IMR-90 (cell line): Measurements from ENCODE around the gene ECM1. TPM values are rescaled to one million over a fixed set of nuclear protein-coding genes. Genes with fewer than 3 reads are reported as not detected.

Experiments used
- ATAC-seq: fragments of 200-7000 bp; cut with Tn5 transposase; 2 replicates; pipeline ENCODE4 v1.9.1; 2020; ENCODE audit warnings: low read depth, mild to moderate bottlenecking, moderate library complexity
- BruUV-seq: library from RNA; stranded (reverse); fragments of 400-500 nt; replicated peaks from 2 replicates; lab custom pipeline; 2021; lab: Mats Ljungman, UMichigan
- CTCF ChIA-PET: fragments of 300-600 bp; formaldehyde crosslinking; extraction: SDS; loops from one replicate; lab custom pipeline; 2021; ENCODE audit warnings: antibody characterized with exemption; lab: Yijun Ruan, JAX
- POLR2A ChIA-PET: fragments of 300-600 bp; sonication (Branson Sonifier 250); formaldehyde crosslinking; loops from one replicate; lab custom pipeline; 2022; ENCODE audit warnings: antibody characterized with exemption; ENCODE audit not compliant: unreplicated experiment; lab: Charles Lee
- DNase-seq: peaks from one replicate; pipeline ENCODE4 v3.0.0; 2013
- H2AFZ ChIP-seq: replicated peaks from 2 replicates; pipeline ENCODE3; 2013; ENCODE audit warnings: low read length, mild to moderate bottlenecking; ENCODE audit not compliant: poor library complexity
- H2AK5ac ChIP-seq: 2 replicates; pipeline ENCODE4 v1.6.1; 2013; ENCODE audit warnings: low read depth, low read length, inconsistent platforms
- H2AK9ac ChIP-seq: replicated peaks from 2 replicates; pipeline ENCODE3; 2013; ENCODE audit warnings: mild to moderate bottlenecking, low read depth, low read length, moderate library complexity; ENCODE audit not compliant: poor library complexity
- H2BK120ac ChIP-seq: 2 replicates; pipeline ENCODE4 v1.6.1; 2013; ENCODE audit warnings: low read depth, low read length, inconsistent platforms
- H2BK15ac ChIP-seq: 3 replicates; pipeline ENCODE4 v1.6.1; 2013; ENCODE audit warnings: low read depth, low read length, inconsistent platforms
- H2BK20ac ChIP-seq: 2 replicates; pipeline ENCODE4 v1.6.1; 2013; ENCODE audit warnings: low read depth, mild to moderate bottlenecking, inconsistent platforms, low read length, moderate library complexity
- H2BK5ac ChIP-seq: 2 replicates; pipeline ENCODE4 v1.6.1; 2013; ENCODE audit warnings: mild to moderate bottlenecking, low read depth, low read length, inconsistent platforms; ENCODE audit not compliant: poor library complexity, severe bottlenecking
- H3K14ac ChIP-seq: replicated peaks from 2 replicates; pipeline ENCODE4 v1.6.1; 2013; ENCODE audit warnings: low read depth, low read length, inconsistent platforms
- H3K18ac ChIP-seq: 2 replicates; pipeline ENCODE4 v1.6.1; 2013; ENCODE audit warnings: low read depth, low read length, control low read depth
- H3K23ac ChIP-seq: 2 replicates; pipeline ENCODE4 v1.6.1; 2013; ENCODE audit warnings: low read depth, low read length, inconsistent platforms
- H3K27ac ChIP-seq: 2 replicates; pipeline ENCODE4 v1.5.1; 2013; ENCODE audit warnings: mild to moderate bottlenecking, control low read depth, low read length; ENCODE audit not compliant: insufficient read depth
- H3K27me3 ChIP-seq: 2 replicates; pipeline ENCODE4 v1.6.1; 2013; ENCODE audit warnings: low read length; ENCODE audit not compliant: control insufficient read depth, insufficient read depth
- H3K36me3 ChIP-seq: 2 replicates; pipeline ENCODE4 v1.6.1; 2013; ENCODE audit warnings: low read length, mixed read lengths; ENCODE audit not compliant: control insufficient read depth, insufficient read depth
- H3K4ac ChIP-seq: 2 replicates; pipeline ENCODE4 v1.6.1; 2013; ENCODE audit warnings: low read depth, low read length, inconsistent platforms
- H3K4me1 ChIP-seq: 2 replicates; pipeline ENCODE4 v1.6.1; 2013; ENCODE audit warnings: low read length, mixed read lengths; ENCODE audit not compliant: control insufficient read depth, insufficient read depth
- H3K4me2 ChIP-seq: 2 replicates; pipeline ENCODE4 v1.6.1; 2013; ENCODE audit warnings: low read depth, mild to moderate bottlenecking, control low read depth, low read length, moderate library complexity
- H3K4me3 ChIP-seq: 2 replicates; pipeline ENCODE4 v1.5.1; 2013; ENCODE audit warnings: low read depth, mild to moderate bottlenecking, control low read depth, low read length, moderate library complexity; ENCODE audit not compliant: insufficient read depth
- H3K56ac ChIP-seq: 2 replicates; pipeline ENCODE4 v1.6.1; 2013; ENCODE audit warnings: low read length, inconsistent platforms; ENCODE audit not compliant: insufficient read depth; ENCODE audit errors: extremely low read depth
- H3K79me1 ChIP-seq, 2 experiments: 2 replicates each; pipeline ENCODE4 v1.6.1; 2013; ENCODE audit warnings: low read length in 2 of 2, inconsistent platforms in 1 of 2, low read depth in 1 of 2
- H3K9ac ChIP-seq: 2 replicates; pipeline ENCODE4 v1.6.1; 2013; ENCODE audit warnings: low read depth, low read length, control low read depth
- H3K9me1 ChIP-seq: 2 replicates; pipeline ENCODE4 v1.6.1; 2013; ENCODE audit warnings: low read length, inconsistent platforms; ENCODE audit not compliant: insufficient read depth
- H3K9me3 ChIP-seq: 2 replicates; pipeline ENCODE4 v1.6.1; 2013; ENCODE audit warnings: low read length; ENCODE audit not compliant: control insufficient read depth, insufficient read depth
- H4K20me1 ChIP-seq: 2 replicates; pipeline ENCODE4 v1.6.1; 2013; ENCODE audit warnings: low read length, inconsistent platforms; ENCODE audit not compliant: insufficient read depth
- H4K5ac ChIP-seq: 2 replicates; pipeline ENCODE4 v1.6.1; 2013; ENCODE audit warnings: mild to moderate bottlenecking, low read depth, low read length, control low read depth
- H4K8ac ChIP-seq, 2 experiments: 2 replicates each; pipeline ENCODE4 v1.6.1; 2013; ENCODE audit warnings: low read depth in 2 of 2, low read length in 2 of 2, control low read depth in 1 of 2, inconsistent platforms in 1 of 2
- H4K91ac ChIP-seq: 2 replicates; pipeline ENCODE4 v1.6.1; 2013; ENCODE audit warnings: low read depth, low read length, inconsistent platforms; ENCODE audit not compliant: insufficient read depth
- CEBPB ChIP-seq: IDR thresholded peaks from 2 replicates; pipeline ENCODE4 v1.6.1; 2012; ENCODE audit warnings: low read depth, low read length, improper control_type of control experiment
- CHD1 ChIP-seq: IDR thresholded peaks from 2 replicates; pipeline ENCODE4 v1.6.1; 2012; ENCODE audit warnings: low read depth, low read length, improper control_type of control experiment
- MAFK ChIP-seq: IDR thresholded peaks from 2 replicates; pipeline ENCODE4 v1.6.1; 2012; ENCODE audit warnings: low read depth, low read length, improper control_type of control experiment
- MAZ ChIP-seq: IDR thresholded peaks from 2 replicates; pipeline ENCODE4 v1.6.1; 2012; ENCODE audit warnings: low read depth, mild to moderate bottlenecking, low read length, improper control_type of control experiment, moderate library complexity, borderline replicate concordance
- MXI1 ChIP-seq: IDR thresholded peaks from 2 replicates; pipeline ENCODE4 v1.6.1; 2012; ENCODE audit warnings: low read depth, mild to moderate bottlenecking, low read length, moderate library complexity, borderline replicate concordance
- NFE2L2 ChIP-seq: fragments of 150-350 bp; IDR thresholded peaks from 2 replicates; pipeline ENCODE4 v1.6.1; 2016; ENCODE audit warnings: low read depth, mild to moderate bottlenecking, low read length
- POLR2A ChIP-seq: IDR thresholded peaks from 2 replicates; pipeline ENCODE4 v1.6.1; 2012; ENCODE audit warnings: mild to moderate bottlenecking, low read depth, low read length
- RAD21 ChIP-seq: IDR thresholded peaks from 2 replicates; pipeline ENCODE4 v1.6.1; 2012; ENCODE audit warnings: low read length, improper control_type of control experiment
- RFX5 ChIP-seq: IDR thresholded peaks from 2 replicates; pipeline ENCODE4 v1.8.0; 2012; ENCODE audit warnings: low read depth, mild to moderate bottlenecking, low read length, moderate library complexity
- SMC3 ChIP-seq: fragments of 150-350 bp; IDR thresholded peaks from 2 replicates; pipeline ENCODE4 v1.6.1; 2016; ENCODE audit warnings: low read depth, mild to moderate bottlenecking, antibody characterized with exemption, low read length, moderate library complexity
- WGBS, 2 experiments: methylation state at CpG; one replicate each; pipeline versions ENCODE4 v1.1.5 to v1.1.7; 2013; ENCODE audit warnings: missing lambda C conversion rate in 2 of 2; ENCODE audit not compliant: insufficient read length in 1 of 2; ENCODE audit errors: extremely low coverage in 2 of 2; 5-methylcytosine and 5-hydroxymethylcytosine counted together
- dilution Hi-C: fragments of 300-500 bp; cut with HindIII; formaldehyde crosslinking; loops from one replicate; pipeline ENCODE4 v1.14.3; 2018; ENCODE audit warnings: low sequenced_read_pairs; ENCODE audit not compliant: unreplicated experiment
- in situ Hi-C: fragments of 300-500 bp; cut with MboI; formaldehyde crosslinking; loops from 3 replicates; pipeline ENCODE4 v1.14.3; 2019; ENCODE audit warnings: low sequenced_read_pairs, inconsistent platforms, mixed read lengths
- intact Hi-C: fragments of 100-400 bp; cut with micrococcal nuclease; formaldehyde crosslinking; loops from 2 replicates; pipeline ENCODE4 v1.10.0; 2022
- polyA plus RNA-seq, 3 experiments: library from polyadenylated mRNA; depleted of rRNA; stranded (reverse); fragments of >200 nt; gene quantifications; 2 replicates each; pipeline ENCODE4 v1.2.3, GENCODE V29; 2012; ENCODE audit warnings: low replicate concordance in 1 of 3
- total RNA-seq: library from RNA; depleted of rRNA; stranded (reverse); fragments of >200 nt; gene quantifications from 2 replicates; pipeline ENCODE4 v1.2.3, GENCODE V29; 2012
- TF ChIP-seq, protein P1 (sequence below): conservative IDR thresholded peaks from 2 replicates; pipeline ENCODE4 v1.5.1; 2012; ENCODE audit warnings: mild to moderate bottlenecking, low read depth, low read length, improper control_type of control experiment
- TF ChIP-seq, protein P2 (sequence below): fragments of 150-350 bp; IDR thresholded peaks from 2 replicates; pipeline ENCODE4 v1.6.1; 2017; ENCODE audit warnings: mild to moderate bottlenecking, antibody characterized with exemption, low read length, low read depth
- TF ChIP-seq, protein P3 (sequence below): fragments of 150-350 bp; IDR thresholded peaks from 2 replicates; pipeline ENCODE4 v1.6.1; 2016; ENCODE audit warnings: low read depth, mild to moderate bottlenecking, low read length, moderate library complexity, borderline replicate concordance

Gene ECM1
- total and polyA plus RNA-seq, 2 of the 4 experiments (the other 2 are of a cell fraction), result 20.1 to 230 TPM

DNA sequence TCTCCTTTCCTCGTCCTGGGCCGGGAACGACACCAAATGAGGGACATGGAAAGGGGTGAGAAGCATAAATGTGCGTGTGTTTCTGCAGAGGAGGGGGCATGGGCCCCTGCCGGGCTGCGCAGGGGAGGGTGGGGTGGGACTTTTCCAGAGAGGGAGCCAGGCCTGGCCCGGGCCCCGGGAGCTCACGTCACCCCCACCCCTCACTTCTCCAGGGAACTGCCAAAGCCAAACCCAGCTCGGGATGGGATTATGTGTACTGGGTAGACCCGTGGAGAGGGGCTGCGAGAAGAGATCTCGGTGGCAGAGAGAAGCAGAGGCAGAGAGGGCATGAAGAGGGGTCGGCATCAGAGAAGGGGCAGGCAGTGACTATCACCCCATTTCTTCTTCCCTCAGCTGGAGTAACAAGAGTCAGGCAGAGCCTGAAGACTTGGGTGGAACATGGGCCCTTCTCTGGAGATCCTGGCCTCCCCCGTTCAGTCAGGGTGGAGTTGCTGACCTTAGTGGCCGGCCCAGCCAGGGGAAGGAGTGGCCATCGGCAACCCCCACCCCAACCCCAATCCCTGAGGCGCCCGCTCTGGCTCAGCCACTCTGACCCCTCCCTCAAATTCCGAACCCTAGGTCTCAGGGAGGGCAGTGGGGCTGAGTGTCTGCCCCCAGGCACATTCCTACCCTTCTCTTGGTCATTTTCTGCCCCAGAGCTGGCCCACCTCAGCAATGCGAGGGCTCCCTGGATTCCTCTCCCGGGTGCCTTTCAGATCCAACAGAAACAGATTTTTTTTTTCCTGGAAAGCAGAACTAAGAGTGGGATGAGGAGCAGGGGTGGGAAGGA is 42.5 kb downstream of the ECM1 start:
- Histone ChIP-seq H3K56ac (no peak overlapping the region), H2BK20ac (no peak overlapping the region), H4K8ac (peak overlapping the region in 1 of 2 experiments; percentile 21; a peak in 2 of 4 replicates), H3K18ac (no peak overlapping the region), H3K4me3 (peak overlapping the region; percentile 50; the same call in 1 of the 2 replicates), H3K4me2 (peak overlapping the region; percentile 99), H3K4ac (peak overlapping the region; percentile 76), H3K4me1 (peaks cover 26% of the 10 kb centered on the region), H3K23ac (peak overlapping the region; percentile 92; the same call in 1 of the 2 replicates), H2AFZ (peak overlapping the region; percentile 56), H2BK5ac (no peak overlapping the region), H2BK120ac (peak overlapping the region; percentile 68; the same call in 1 of the 2 replicates), H3K36me3 (no peaks in the 10 kb centered on the region; the same call in 1 of the 2 replicates), H3K14ac (peak overlapping the region; percentile 45; the same call in 1 of the 2 replicates), H3K9ac (0 out of 2 replicates have a peak overlapping the region, but pooled peaks have one; percentile 57), H2BK15ac (peak overlapping the region; percentile 37; the same call in 2 of the 3 replicates), H2AK9ac (peak overlapping the region; percentile 97), H3K79me1 (peaks cover 3 to 37% of the 10 kb centered on the region in 2 experiments; a peak in 3 of 4 replicates), H3K27ac (no peak overlapping the region), H4K5ac (peak overlapping the region; percentile 74; the same call in 1 of the 2 replicates), H3K9me1 (peaks cover 6% of the 10 kb centered on the region), H3K27me3 (no peaks in the 10 kb centered on the region), H3K9me3 (no peaks in the 10 kb centered on the region), H2AK5ac (peak overlapping the region; percentile 75), H4K91ac (peak overlapping the region; percentile 43; the same call in 1 of the 2 replicates), H4K20me1 (no peaks in the 10 kb centered on the region; the same call in none of the 2 replicates)
- in situ Hi-C loops, result loop anchor here (10.0 kb wide), 1 partner anchor 286 kb away; the partner anchor contains the start of gene APH1A
- WGBS, 2 experiments, result no CpG with 5 or more reads among the region's 22 CpGs
- ATAC-seq, result no peak
- ChIA-PET POLR2A (interaction anchor here (1.0 kb wide), 1 partner anchor 42 kb away, joined by 3 read pairs; no protein-coding TSS in a partner anchor), CTCF (interaction anchor here (0.6 to 1.0 kb wide), 2 partner anchors 10 to 142 kb away, joined by 3 to 4 read pairs; no protein-coding TSS in a partner anchor)
- no TSS peak for BruUV-seq
- intact Hi-C loops, result no loop called here
- DNase-seq, result no peak
- dilution Hi-C loops, result no loop called here
- TF ChIP-seq MAFK, result no peak
- TF ChIP-seq MXI1, result no peak
- TF ChIP-seq SMC3, result no peak
- TF ChIP-seq MAZ, result no peak
- TF ChIP-seq POLR2A, result no peak
- TF ChIP-seq, protein P1, sequence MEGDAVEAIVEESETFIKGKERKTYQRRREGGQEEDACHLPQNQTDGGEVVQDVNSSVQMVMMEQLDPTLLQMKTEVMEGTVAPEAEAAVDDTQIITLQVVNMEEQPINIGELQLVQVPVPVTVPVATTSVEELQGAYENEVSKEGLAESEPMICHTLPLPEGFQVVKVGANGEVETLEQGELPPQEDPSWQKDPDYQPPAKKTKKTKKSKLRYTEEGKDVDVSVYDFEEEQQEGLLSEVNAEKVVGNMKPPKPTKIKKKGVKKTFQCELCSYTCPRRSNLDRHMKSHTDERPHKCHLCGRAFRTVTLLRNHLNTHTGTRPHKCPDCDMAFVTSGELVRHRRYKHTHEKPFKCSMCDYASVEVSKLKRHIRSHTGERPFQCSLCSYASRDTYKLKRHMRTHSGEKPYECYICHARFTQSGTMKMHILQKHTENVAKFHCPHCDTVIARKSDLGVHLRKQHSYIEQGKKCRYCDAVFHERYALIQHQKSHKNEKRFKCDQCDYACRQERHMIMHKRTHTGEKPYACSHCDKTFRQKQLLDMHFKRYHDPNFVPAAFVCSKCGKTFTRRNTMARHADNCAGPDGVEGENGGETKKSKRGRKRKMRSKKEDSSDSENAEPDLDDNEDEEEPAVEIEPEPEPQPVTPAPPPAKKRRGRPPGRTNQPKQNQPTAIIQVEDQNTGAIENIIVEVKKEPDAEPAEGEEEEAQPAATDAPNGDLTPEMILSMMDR, result no peak
- TF ChIP-seq CEBPB, result no peak
- no peak for TF ChIP-seq RFX5
- no peak for TF ChIP-seq NFE2L2
- no peak for TF ChIP-seq RAD21
- TF ChIP-seq CHD1, result no peak
- TF ChIP-seq, protein P2, sequence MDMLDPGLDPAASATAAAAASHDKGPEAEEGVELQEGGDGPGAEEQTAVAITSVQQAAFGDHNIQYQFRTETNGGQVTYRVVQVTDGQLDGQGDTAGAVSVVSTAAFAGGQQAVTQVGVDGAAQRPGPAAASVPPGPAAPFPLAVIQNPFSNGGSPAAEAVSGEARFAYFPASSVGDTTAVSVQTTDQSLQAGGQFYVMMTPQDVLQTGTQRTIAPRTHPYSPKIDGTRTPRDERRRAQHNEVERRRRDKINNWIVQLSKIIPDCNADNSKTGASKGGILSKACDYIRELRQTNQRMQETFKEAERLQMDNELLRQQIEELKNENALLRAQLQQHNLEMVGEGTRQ, result no peak
- TF ChIP-seq, protein P3, sequence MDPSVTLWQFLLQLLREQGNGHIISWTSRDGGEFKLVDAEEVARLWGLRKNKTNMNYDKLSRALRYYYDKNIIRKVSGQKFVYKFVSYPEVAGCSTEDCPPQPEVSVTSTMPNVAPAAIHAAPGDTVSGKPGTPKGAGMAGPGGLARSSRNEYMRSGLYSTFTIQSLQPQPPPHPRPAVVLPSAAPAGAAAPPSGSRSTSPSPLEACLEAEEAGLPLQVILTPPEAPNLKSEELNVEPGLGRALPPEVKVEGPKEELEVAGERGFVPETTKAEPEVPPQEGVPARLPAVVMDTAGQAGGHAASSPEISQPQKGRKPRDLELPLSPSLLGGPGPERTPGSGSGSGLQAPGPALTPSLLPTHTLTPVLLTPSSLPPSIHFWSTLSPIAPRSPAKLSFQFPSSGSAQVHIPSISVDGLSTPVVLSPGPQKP, result no peak
